M059J (cell line): ENCODE data around the gene GPR42. TPM values are rescaled to one million over a fixed set of nuclear protein-coding genes. Genes with fewer than 3 reads are reported as not detected.

ENCODE experiments used
- DNase-seq: peaks from one replicate; pipeline ENCODE4 v3.0.0-alpha.2; 2012; ENCODE audit warnings: low read depth
- total RNA-seq: library from RNA; depleted of rRNA; stranded (reverse); fragments of >200 nt; shearing (Covaris generic); gene quantifications from 2 replicates; pipeline ENCODE4 v1.2.3, GENCODE V29; 2014; rRNA removed

Gene GPR42
- total RNA-seq, 1 experiment from 2014 or later, result not detected

DNA sequence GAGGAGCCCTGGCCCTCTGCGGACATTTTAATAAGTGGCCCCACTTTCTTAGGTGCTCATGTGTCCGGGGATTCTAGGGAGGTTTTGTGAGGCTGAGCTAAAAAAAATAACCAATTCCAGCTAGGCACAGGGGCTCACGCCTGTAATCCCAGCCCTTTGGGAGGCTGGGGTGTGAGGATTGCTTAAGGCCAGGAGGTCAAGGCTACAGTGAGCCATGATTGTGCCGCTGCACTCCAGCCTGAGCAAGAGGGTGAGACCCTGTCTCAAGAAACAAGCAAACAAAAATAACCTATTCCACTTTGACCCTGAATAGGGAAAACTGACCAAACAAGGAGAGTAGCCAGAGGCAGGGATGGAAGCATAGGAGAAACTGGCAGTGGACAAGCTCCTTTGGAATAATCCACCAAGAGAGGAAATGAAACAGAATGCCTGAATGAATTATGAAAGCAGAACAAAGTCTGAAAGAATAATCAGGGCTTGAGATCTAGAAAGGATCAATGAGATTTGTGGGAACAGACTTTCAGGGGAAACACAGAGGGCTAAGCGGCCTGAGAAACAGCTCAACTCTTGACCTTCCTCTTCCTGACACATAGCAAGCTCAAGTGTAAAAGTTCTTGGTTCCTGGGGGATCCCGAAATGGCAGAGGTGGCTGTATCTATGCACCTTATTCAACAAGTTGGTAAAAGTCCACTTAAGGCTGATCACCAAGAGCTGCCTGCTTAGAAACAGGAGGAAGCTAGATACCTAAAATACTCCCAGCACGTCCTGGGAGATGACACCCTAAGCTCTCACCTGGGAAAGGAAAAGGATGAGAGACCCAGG, 47.1 kb downstream of the GPR42 start:
- no peak for DNase-seq

DNA sequence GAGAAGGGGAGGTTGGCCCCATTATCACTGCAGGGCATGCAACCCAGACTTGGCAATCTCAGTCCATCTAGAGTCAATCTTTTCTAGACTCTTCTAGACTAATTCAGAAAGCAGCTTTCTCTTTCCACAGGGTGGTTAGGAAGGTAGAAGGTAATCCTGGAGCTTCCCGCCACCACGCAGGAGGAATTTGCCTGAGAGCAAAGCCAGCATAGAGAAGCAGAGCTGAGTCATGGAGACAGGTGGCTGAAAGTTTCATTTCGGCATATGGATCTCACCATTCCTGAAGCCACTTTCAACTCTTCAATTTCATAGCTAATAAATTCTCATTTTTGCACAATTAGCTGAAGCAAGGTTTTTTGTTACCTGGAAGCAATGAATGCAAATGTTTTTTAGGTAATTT, 48.2 kb downstream of the GPR42 start:
- DNase-seq, result no peak

DNA sequence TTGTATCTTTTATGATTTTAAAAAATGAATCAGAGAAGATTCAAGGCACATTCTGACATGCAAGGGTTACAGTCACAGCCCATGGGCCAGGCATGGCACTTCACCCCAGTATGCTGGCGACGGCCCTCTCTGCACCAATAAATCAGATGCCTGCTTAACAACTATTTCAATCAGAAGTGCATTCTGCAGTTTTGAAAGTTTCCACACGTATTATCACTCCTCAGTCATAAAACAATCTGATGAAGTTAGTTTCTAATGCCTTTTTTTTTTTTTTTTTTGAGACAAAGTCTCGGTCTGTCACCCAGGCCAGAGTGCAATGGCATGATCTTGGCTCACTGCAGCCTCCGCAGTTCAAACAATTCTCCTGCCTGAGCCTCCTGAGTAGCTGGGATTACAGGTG, 48.9 kb downstream of the GPR42 start:
- no peak for DNase-seq

DNA sequence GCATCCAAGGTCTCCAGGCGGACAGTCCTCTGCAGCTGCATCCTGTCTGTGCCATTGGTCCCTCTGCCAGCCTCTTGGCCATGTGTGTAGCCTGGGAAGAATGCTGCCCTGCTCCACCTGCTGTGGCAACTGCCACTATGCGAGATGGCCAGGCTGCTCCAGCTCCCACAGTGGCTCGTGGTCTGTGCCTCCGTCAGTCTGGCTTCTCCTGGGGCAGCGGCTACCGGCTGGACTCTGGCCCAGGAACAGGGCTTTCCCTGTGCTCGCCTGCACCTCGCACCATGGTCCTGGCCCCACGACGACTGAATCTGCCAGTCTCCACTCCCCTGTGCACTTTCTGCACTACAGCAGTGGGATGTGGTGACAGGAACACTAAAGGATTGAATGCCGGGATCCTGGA, 50.5 kb downstream of the GPR42 start:
- no peak for DNase-seq

Other genes with a start within 250 kb of the GPR42 start
- not detected in 2 replicates for gene LGI4, start 236.0 kb upstream of the GPR42 start, total RNA-seq
- gene FXYD1, start 232.2 kb upstream of the GPR42 start, total RNA-seq, result not detected in 2 replicates
- not detected in 2 replicates for gene FXYD7, start 227.8 kb upstream of the GPR42 start, total RNA-seq
- 183 and 256 TPM in 2 replicates for gene FXYD5, start 216.3 kb upstream of the GPR42 start, total RNA-seq
- not detected in 2 replicates for gene FAM187B, start 142.3 kb upstream of the GPR42 start, total RNA-seq
- 0.07 TPM in 1 of 2 replicates, not detected in the other for gene LSR, start 122.1 kb upstream of the GPR42 start, total RNA-seq
- gene USF2, start 102.1 kb upstream of the GPR42 start, total RNA-seq, result 38.6 and 66.5 TPM in 2 replicates
- not detected in 2 replicates for gene HAMP, start 88.5 kb upstream of the GPR42 start, total RNA-seq
- gene MAG, start 78.9 kb upstream of the GPR42 start, total RNA-seq, result not detected in 2 replicates
- gene CD22, start 41.9 kb upstream of the GPR42 start, total RNA-seq, result 1.5 TPM in 1 of 2 replicates, not detected in the other
- not detected in 2 replicates for gene FFAR1, start 23.2 kb upstream of the GPR42 start, total RNA-seq
- gene FFAR3, start 12.6 kb upstream of the GPR42 start, total RNA-seq, result not detected in 2 replicates
- not detected in 2 replicates for gene FFAR2, start 77.2 kb downstream of the GPR42 start, total RNA-seq
- not detected in 2 replicates for gene KRTDAP, start 119.4 kb downstream of the GPR42 start, total RNA-seq
- gene DMKN, start 142.6 kb downstream of the GPR42 start, total RNA-seq, result 6.7 and 34.4 TPM in 2 replicates
- 0.25 and 0.49 TPM in 2 replicates for gene SBSN, start 157.2 kb downstream of the GPR42 start, total RNA-seq
- gene GAPDHS, start 162.4 kb downstream of the GPR42 start, total RNA-seq, result not detected in 2 replicates
- gene TMEM147, start 174.6 kb downstream of the GPR42 start, total RNA-seq, result 106 and 116 TPM in 2 replicates
- gene ATP4A, start 192.6 kb downstream of the GPR42 start, total RNA-seq, result not detected in 2 replicates
- gene PMIS2, start 215.1 kb downstream of the GPR42 start, total RNA-seq, result not detected in 2 replicates
- 9.1 and 10.1 TPM in 2 replicates for gene HAUS5, start 241.7 kb downstream of the GPR42 start, total RNA-seq